ENCODE results near the gene HCLS1.

The HCLS1 gene, protein sequence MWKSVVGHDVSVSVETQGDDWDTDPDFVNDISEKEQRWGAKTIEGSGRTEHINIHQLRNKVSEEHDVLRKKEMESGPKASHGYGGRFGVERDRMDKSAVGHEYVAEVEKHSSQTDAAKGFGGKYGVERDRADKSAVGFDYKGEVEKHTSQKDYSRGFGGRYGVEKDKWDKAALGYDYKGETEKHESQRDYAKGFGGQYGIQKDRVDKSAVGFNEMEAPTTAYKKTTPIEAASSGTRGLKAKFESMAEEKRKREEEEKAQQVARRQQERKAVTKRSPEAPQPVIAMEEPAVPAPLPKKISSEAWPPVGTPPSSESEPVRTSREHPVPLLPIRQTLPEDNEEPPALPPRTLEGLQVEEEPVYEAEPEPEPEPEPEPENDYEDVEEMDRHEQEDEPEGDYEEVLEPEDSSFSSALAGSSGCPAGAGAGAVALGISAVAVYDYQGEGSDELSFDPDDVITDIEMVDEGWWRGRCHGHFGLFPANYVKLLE

DNA sequence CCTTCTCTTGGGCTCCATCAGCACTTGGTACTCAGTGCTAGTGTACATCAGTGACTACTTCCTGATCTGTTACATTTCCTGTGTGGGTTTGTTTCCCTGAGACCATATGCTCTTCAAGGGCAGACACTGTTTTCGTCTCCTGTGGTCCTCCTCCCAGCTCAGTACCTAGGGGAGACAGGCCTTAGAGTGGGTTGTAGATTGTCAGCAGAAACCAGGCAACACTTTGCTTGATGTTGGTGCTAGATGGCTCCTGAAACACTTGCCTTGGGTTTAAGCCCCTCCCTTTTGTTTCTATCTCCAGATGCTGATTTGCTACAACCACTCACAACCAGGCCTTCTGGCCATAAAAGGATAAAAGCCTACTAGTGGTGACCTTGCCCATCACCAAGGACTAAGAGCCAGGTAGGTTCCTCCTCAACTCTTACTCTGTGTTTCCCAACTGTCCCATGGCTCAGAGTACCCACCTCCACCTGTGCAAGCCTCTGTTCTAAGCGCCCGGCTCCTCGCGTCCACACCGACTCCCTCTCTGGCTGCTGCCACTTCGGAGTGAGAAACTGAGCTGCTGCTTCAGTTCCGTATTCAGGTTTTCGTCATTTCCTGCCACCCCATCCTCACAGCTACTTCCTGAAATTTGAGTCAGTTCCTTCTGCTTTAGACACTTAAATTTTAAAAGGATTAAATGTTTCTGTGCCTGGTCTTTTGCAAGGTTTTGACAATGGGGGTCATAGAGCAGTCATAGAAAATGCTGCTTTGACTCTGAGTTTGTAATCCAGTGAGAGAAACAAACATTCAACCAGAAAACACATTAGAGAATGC lies at the start of gene HCLS1:
TSS of gene HCLS1 (minus strand) at position 548 of the 816 bp plus-strand sequence. CDS start 2,556 bp downstream, outside the sequence.
- TF ChIP-seq ZFX (IDR thresholded peaks at IDR 0.05; ENCODE audit: borderline replicate concordance) = no peak
- TF ChIP-seq CTCF (IDR thresholded peaks at IDR 0.05) = no peak
- no peak within 1 kb of the TSS for H3K27ac ChIP-seq

GRCh38 chr3:121710347-121710746 lies 49.6 kb upstream of the HCLS1 start:
- TF ChIP-seq ZFX (IDR thresholded peaks at IDR 0.05; ENCODE audit: borderline replicate concordance) = no peak
- no peak for TF ChIP-seq CTCF (IDR thresholded peaks at IDR 0.05)
- H3K27ac ChIP-seq = no peak overlapping the region

- TF ChIP-seq CTCF (IDR thresholded peaks at IDR 0.05) (no peak), ZFX (IDR thresholded peaks at IDR 0.05; ENCODE audit: borderline replicate concordance) (no peak)
- H3K27ac ChIP-seq = peak overlapping the region; percentile 38
Observed at GRCh38 chr3:121707531-121708273, 47.0 kb upstream of the HCLS1 start.

DNA sequence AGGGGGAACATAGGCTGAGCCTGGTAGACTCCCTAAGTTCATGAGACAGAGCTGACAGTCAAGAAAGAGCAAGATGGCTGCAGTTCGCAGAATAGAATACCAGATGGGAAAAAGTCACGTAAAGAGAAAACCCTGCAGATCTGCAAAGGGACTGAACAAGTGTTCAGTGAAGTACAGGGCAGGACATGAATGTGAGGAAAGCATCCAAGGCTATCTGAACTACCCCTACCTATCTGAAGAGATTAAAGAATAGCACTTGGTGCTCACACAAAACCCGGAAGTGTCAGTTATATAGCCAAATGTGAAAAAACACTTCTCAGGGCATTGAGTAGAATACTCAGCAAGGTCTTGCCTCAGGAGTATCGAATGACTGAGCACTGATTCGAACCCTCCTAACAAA lies 44.8 kb upstream of the HCLS1 start:
- no peak for TF ChIP-seq ZFX (IDR thresholded peaks at IDR 0.05; ENCODE audit: borderline replicate concordance)
- TF ChIP-seq CTCF (IDR thresholded peaks at IDR 0.05) = no peak
- H3K27ac ChIP-seq = no peak overlapping the region

- TF ChIP-seq CTCF (IDR thresholded peaks at IDR 0.05) (no peak), ZFX (IDR thresholded peaks at IDR 0.05; ENCODE audit: borderline replicate concordance) (no peak)
- no peak overlapping the region for H3K27ac ChIP-seq
Observed at GRCh38 chr3:121703973-121704372, 43.3 kb upstream of the HCLS1 start.

- TF ChIP-seq ZFX (IDR thresholded peaks at IDR 0.05; ENCODE audit: borderline replicate concordance) = no peak
- H3K27ac ChIP-seq = no peak overlapping the region
Observed at GRCh38 chr3:121698901-121699300, 38.2 kb upstream of the HCLS1 start.

- no peak for TF ChIP-seq ZFX (IDR thresholded peaks at IDR 0.05; ENCODE audit: borderline replicate concordance)
- H3K27ac ChIP-seq = no peak overlapping the region
Observed at GRCh38 chr3:121698476-121698875, 37.8 kb upstream of the HCLS1 start.
